Measurements from ENCODE around the gene GPR108.
A peak's percentile ranks its signal among the peaks of the same experiment; 100 is the strongest.
"Not testable (repeated sequence)": the region's sequence is repeated elsewhere in the genome, so short reads cannot be mapped to it uniquely, and the experiment has no call there.

GPR108 gene

GRCh38 chr19:6767357-6768235, 30.2 kb upstream of the GPR108 start, which contains the start of gene SH2D3A:
Gene SH2D3A, minus strand, starts transcription at chr19:6767435. Its CDS starts 3,687 bp downstream, at chr19:6763748.
- Mint-ChIP-seq H3K27me3 (no peaks in the 10 kb centered on the region), H3K4me1 (ENCODE audit: low read depth) (peaks cover 47% of the 10 kb centered on the region), H3K4me3 (peak within 1 kb of the TSS; percentile 89), H3K36me3 (ENCODE audit: low read depth) (peaks cover 5% of the 10 kb centered on the region), H3K27ac (peak within 1 kb of the TSS; percentile 87), H3K9me3 (no peaks in the 10 kb centered on the region)

GRCh38 chr19:6767081-6767356, 29.6 kb upstream of the GPR108 start:
- H3K9me3 Mint-ChIP-seq, result no peaks in the 10 kb centered on the region
- no peaks in the 10 kb centered on the region for H3K27me3 Mint-ChIP-seq
- peak overlapping the region; percentile 89 for H3K4me3 Mint-ChIP-seq
- H3K27ac Mint-ChIP-seq, result peak overlapping the region; percentile 87
- H3K36me3 Mint-ChIP-seq (ENCODE audit: low read depth), result peaks cover 5% of the 10 kb centered on the region
- H3K4me1 Mint-ChIP-seq (ENCODE audit: low read depth), result peaks cover 42% of the 10 kb centered on the region

GRCh38 chr19:6766357-6767080, 29.1 kb upstream of the GPR108 start:
- Mint-ChIP-seq H3K9me3 (no peaks in the 10 kb centered on the region), H3K4me1 (ENCODE audit: low read depth) (peaks cover 37% of the 10 kb centered on the region), H3K27me3 (no peaks in the 10 kb centered on the region), H3K4me3 (peak overlapping the region; percentile 89), H3K27ac (peak overlapping the region; percentile 87), H3K36me3 (ENCODE audit: low read depth) (peaks cover 5% of the 10 kb centered on the region)

- H3K9me3 Mint-ChIP-seq, result no peaks in the 10 kb centered on the region
- H3K27me3 Mint-ChIP-seq, result no peaks in the 10 kb centered on the region
- H3K36me3 Mint-ChIP-seq (ENCODE audit: low read depth), result peaks cover 10% of the 10 kb centered on the region
- peaks cover 37% of the 10 kb centered on the region for H3K4me1 Mint-ChIP-seq (ENCODE audit: low read depth)
- H3K4me3 Mint-ChIP-seq, result peak overlapping the region; percentile 89
- peak overlapping the region; percentile 87 for H3K27ac Mint-ChIP-seq
Measured at GRCh38 chr19:6765738-6766356, 28.5 kb upstream of the GPR108 start.

- Mint-ChIP-seq H3K36me3 (ENCODE audit: low read depth) (peaks cover 24% of the 10 kb centered on the region), H3K4me1 (ENCODE audit: low read depth) (peaks cover 30% of the 10 kb centered on the region)
- not testable (repeated sequence) for H3K9me3 Mint-ChIP-seq, H3K27ac Mint-ChIP-seq, H3K27me3 Mint-ChIP-seq, H3K4me3 Mint-ChIP-seq
Measured at GRCh38 chr19:6762253-6762797, 24.9 kb upstream of the GPR108 start.

GRCh38 chr19:6761053-6761676, 23.8 kb upstream of the GPR108 start:
- Mint-ChIP-seq H3K36me3 (ENCODE audit: low read depth) (peaks cover 25% of the 10 kb centered on the region), H3K27me3 (no peaks in the 10 kb centered on the region), H3K27ac (no peak overlapping the region), H3K4me3 (no peak overlapping the region), H3K4me1 (ENCODE audit: low read depth) (peaks cover 23% of the 10 kb centered on the region), H3K9me3 (no peaks in the 10 kb centered on the region)

- Mint-ChIP-seq H3K36me3 (ENCODE audit: low read depth) (peaks cover 25% of the 10 kb centered on the region), H3K4me3 (no peak overlapping the region)
Measured at GRCh38 chr19:6760606-6761005, 23.2 kb upstream of the GPR108 start.

GRCh38 chr19:6754653-6755463, 17.5 kb upstream of the GPR108 start:
- peaks cover 37% of the 10 kb centered on the region for H3K36me3 Mint-ChIP-seq (ENCODE audit: low read depth)
- H3K4me1 Mint-ChIP-seq (ENCODE audit: low read depth), result peaks cover 17% of the 10 kb centered on the region
- H3K27ac Mint-ChIP-seq, result no peak overlapping the region

More at GRCh38 chr19:6760606-6761005, 23.2 kb upstream of the GPR108 start:
- Mint-ChIP-seq H3K27me3 (no peaks in the 10 kb centered on the region), H3K4me1 (ENCODE audit: low read depth) (peaks cover 18% of the 10 kb centered on the region), H3K27ac (no peak overlapping the region), H3K9me3 (no peaks in the 10 kb centered on the region)

GRCh38 chr19:6754136-6754535, 16.8 kb upstream of the GPR108 start:
- Mint-ChIP-seq H3K36me3 (ENCODE audit: low read depth) (peaks cover 44% of the 10 kb centered on the region), H3K9me3 (no peaks in the 10 kb centered on the region), H3K4me3 (no peak overlapping the region), H3K27ac (no peak overlapping the region), H3K27me3 (no peaks in the 10 kb centered on the region), H3K4me1 (ENCODE audit: low read depth) (peaks cover 17% of the 10 kb centered on the region)

More at GRCh38 chr19:6754653-6755463, 17.5 kb upstream of the GPR108 start:
- Mint-ChIP-seq H3K9me3 (no peaks in the 10 kb centered on the region), H3K4me3 (no peak overlapping the region), H3K27me3 (no peaks in the 10 kb centered on the region)

- peaks cover 44% of the 10 kb centered on the region for H3K36me3 Mint-ChIP-seq (ENCODE audit: low read depth)
- no peaks in the 10 kb centered on the region for H3K27me3 Mint-ChIP-seq
- peaks cover 17% of the 10 kb centered on the region for H3K4me1 Mint-ChIP-seq (ENCODE audit: low read depth)
- no peaks in the 10 kb centered on the region for H3K9me3 Mint-ChIP-seq
- peak overlapping the region; percentile 71 for H3K4me3 Mint-ChIP-seq
- H3K27ac Mint-ChIP-seq, result peak overlapping the region; percentile 88
Measured at GRCh38 chr19:6753178-6754031, 16.0 kb upstream of the GPR108 start.

- Mint-ChIP-seq H3K4me3 (no peak overlapping the region), H3K27ac (no peak overlapping the region), H3K36me3 (ENCODE audit: low read depth) (peaks cover 45% of the 10 kb centered on the region), H3K27me3 (no peaks in the 10 kb centered on the region), H3K9me3 (no peaks in the 10 kb centered on the region), H3K4me1 (ENCODE audit: low read depth) (peaks cover 11% of the 10 kb centered on the region)
Measured at GRCh38 chr19:6752256-6753177, 15.1 kb upstream of the GPR108 start.

- Mint-ChIP-seq H3K27ac (no peak overlapping the region), H3K4me1 (ENCODE audit: low read depth) (peaks cover 8% of the 10 kb centered on the region), H3K9me3 (no peaks in the 10 kb centered on the region), H3K36me3 (ENCODE audit: low read depth) (peaks cover 51% of the 10 kb centered on the region), H3K27me3 (no peaks in the 10 kb centered on the region), H3K4me3 (no peak overlapping the region)
Measured at GRCh38 chr19:6751189-6751588, 13.8 kb upstream of the GPR108 start.

All from stimulated activated naive CD8-positive, alpha-beta T cell treated with anti-CD3 and anti-CD28 coated beads, Interleukin-15, Interleukin-2, amounts not matched to agents 100 ng/mL and 50 ng/mL, for 24 hours (primary cell).